Measurements from ENCODE around the gene SLC26A6. TPM values are rescaled to one million over a fixed set of nuclear protein-coding genes. Genes with fewer than 3 reads are reported as not detected.

The SLC26A6 gene
- total RNA-seq, 2 donors from 2014 or later = 94.9 to 112 TPM

GRCh38 chr3:48587686-48588085 lies 47.6 kb downstream of the SLC26A6 start:
- Histone ChIP-seq H3K36me3 (no peaks in the 10 kb centered on the region), H3K4me3 (no peak overlapping the region), H3K27ac (no peak overlapping the region), H3K9ac (ENCODE audit: low read depth in 2 of 2, low read length in 2 of 2) (no peak overlapping the region), H3K27me3 (no peaks in the 10 kb centered on the region), H3K9me3 (no peaks in the 10 kb centered on the region), H3K4me1 (no peaks in the 10 kb centered on the region)
- TF ChIP-seq CTCF (IDR thresholded peaks at IDR 0.05) = no peak
- DNase-seq = no peak
- intact Hi-C loops (cut with DNase I) = no loop called here

GRCh38 chr3:48585411-48585810 lies 49.9 kb downstream of the SLC26A6 start:
- no peak for TF ChIP-seq CTCF (IDR thresholded peaks at IDR 0.05)
- Histone ChIP-seq H3K4me3 (no peak overlapping the region), H3K9ac (ENCODE audit: low read depth in 2 of 2, low read length in 2 of 2) (no peak overlapping the region), H3K9me3 (no peaks in the 10 kb centered on the region), H3K4me1 (no peaks in the 10 kb centered on the region), H3K36me3 (no peaks in the 10 kb centered on the region), H3K27ac (no peak overlapping the region), H3K27me3 (no peaks in the 10 kb centered on the region)
- no peak for DNase-seq
- intact Hi-C loops (cut with DNase I) = no loop called here

GRCh38 chr3:48584836-48585235 lies 50.4 kb downstream of the SLC26A6 start:
- no peak for DNase-seq
- Histone ChIP-seq H3K27me3 (no peaks in the 10 kb centered on the region), H3K9ac (ENCODE audit: low read depth in 2 of 2, low read length in 2 of 2) (no peak overlapping the region), H3K9me3 (no peaks in the 10 kb centered on the region), H3K4me1 (no peaks in the 10 kb centered on the region), H3K36me3 (no peaks in the 10 kb centered on the region), H3K4me3 (no peak overlapping the region), H3K27ac (no peak overlapping the region)
- TF ChIP-seq CTCF (IDR thresholded peaks at IDR 0.05) = no peak
- intact Hi-C loops (cut with DNase I) = no loop called here

GRCh38 chr3:48581621-48582481 lies 53.4 kb downstream of the SLC26A6 start:
- Histone ChIP-seq H3K27ac (no peak overlapping the region), H3K36me3 (no peaks in the 10 kb centered on the region), H3K9ac (ENCODE audit: low read depth in 2 of 2, low read length in 2 of 2) (no peak overlapping the region), H3K27me3 (no peaks in the 10 kb centered on the region), H3K4me1 (no peaks in the 10 kb centered on the region), H3K4me3 (no peak overlapping the region), H3K9me3 (no peaks in the 10 kb centered on the region)
- intact Hi-C loops (cut with DNase I) = no loop called here
- no peak for DNase-seq
- no peak for TF ChIP-seq CTCF (IDR thresholded peaks at IDR 0.05)

- Histone ChIP-seq H3K4me3 (no peak overlapping the region), H3K9ac (ENCODE audit: low read depth in 2 of 2, low read length in 2 of 2) (no peak overlapping the region), H3K36me3 (no peaks in the 10 kb centered on the region), H3K9me3 (no peaks in the 10 kb centered on the region), H3K4me1 (no peaks in the 10 kb centered on the region), H3K27ac (no peak overlapping the region), H3K27me3 (no peaks in the 10 kb centered on the region)
- intact Hi-C loops (cut with DNase I) = no loop called here
- no peak for DNase-seq
- TF ChIP-seq CTCF (IDR thresholded peaks at IDR 0.05) = no peak
Measured at GRCh38 chr3:48576647-48577046, 58.6 kb downstream of the SLC26A6 start.

Small RNAs within 50 kb of the gene (microRNA-seq; reads per million reads assigned to microRNA genes)
- gene MIR4793 = not detected
- not detected for gene MIR711

Other genes starting within 250 kb of the SLC26A6 start
- gene PLXNB1, start 205.4 kb downstream of the SLC26A6 start, total RNA-seq = 100 to 1,000 TPM in 1 of 2 donors, 10 to 100 TPM in 1; 70.6 to 131 TPM
- gene CCDC51, start 195.3 kb downstream of the SLC26A6 start, total RNA-seq = 10 to 100 TPM; 11.8 to 21.5 TPM
- 100 to 1,000 TPM; 185 to 259 TPM for gene TMA7, start 195.2 kb downstream of the SLC26A6 start, total RNA-seq
- gene ATRIP, start 188.7 kb downstream of the SLC26A6 start, total RNA-seq = 1 to 10 TPM; 3.2 to 8.6 TPM
- gene SHISA5, start 131.3 kb downstream of the SLC26A6 start, total RNA-seq = 100 to 1,000 TPM; 115 to 123 TPM
- gene PFKFB4, start 78.7 kb downstream of the SLC26A6 start, total RNA-seq = 10 to 100 TPM in 1 of 2 donors, 1 to 10 TPM in 1; 8.1 to 51.0 TPM
- not detected for gene UCN2, start 71.7 kb downstream of the SLC26A6 start, total RNA-seq
- 1 to 10 TPM; 3.8 to 5.1 TPM for gene COL7A1, start 40.1 kb downstream of the SLC26A6 start, total RNA-seq
- 100 to 1,000 TPM; 682 to 753 TPM for gene UQCRC1, start 25.8 kb downstream of the SLC26A6 start, total RNA-seq
- gene TMEM89, start 13.7 kb downstream of the SLC26A6 start, total RNA-seq = under 1 TPM in 1 of 2 donors, not detected in 1; 0.42 TPM
- gene CELSR3, start 27.4 kb upstream of the SLC26A6 start, total RNA-seq = 1 to 10 TPM; 1.3 to 2.0 TPM
- 10 to 100 TPM; 24.3 to 29.7 TPM for gene NCKIPSD, start 50.5 kb upstream of the SLC26A6 start, total RNA-seq
- gene IP6K2, start 81.8 kb upstream of the SLC26A6 start, total RNA-seq = 100 to 1,000 TPM; 101 to 134 TPM
- gene PRKAR2A, start 212.4 kb upstream of the SLC26A6 start, total RNA-seq = 100 to 1,000 TPM in 1 of 2 donors, 10 to 100 TPM in 1; 66.8 to 117 TPM

All from colonic mucosa (tissue), 4 donors.